Measurements from ENCODE around the gene DDIT3. TPM values are rescaled to one million over a fixed set of nuclear protein-coding genes. Genes with fewer than 3 reads are reported as not detected.

Gene DDIT3
- total RNA-seq, 1 experiment from 2014 or later, result 26.9 TPM

- no peak for DNase-seq (ENCODE audit: low spot score)
Measured at GRCh38 chr12:57547288-57548012, 27.1 kb upstream of the DDIT3 start.

- DNase-seq (ENCODE audit: low spot score), result peak; percentile 97
Measured at GRCh38 chr12:57546438-57547287, 26.3 kb upstream of the DDIT3 start, which contains the start of gene DCTN2. Gene DCTN2 (minus strand): TSS chr12:57547192. CDS start chr12:57547063, 129 bp downstream.

- DNase-seq (ENCODE audit: low spot score), result no peak
Measured at GRCh38 chr12:57545809-57546437, 25.6 kb upstream of the DDIT3 start.

- DNase-seq (ENCODE audit: low spot score), result no peak
Measured at GRCh38 chr12:57543581-57543980, 23.3 kb upstream of the DDIT3 start.

GRCh38 chr12:57541717-57542116 is 21.4 kb upstream of the DDIT3 start:
- no peak for DNase-seq (ENCODE audit: low spot score)

GRCh38 chr12:57541001-57541400 is 20.7 kb upstream of the DDIT3 start:
- no peak for DNase-seq (ENCODE audit: low spot score)

GRCh38 chr12:57539134-57539768 is 18.9 kb upstream of the DDIT3 start:
- DNase-seq (ENCODE audit: low spot score), result no peak

- no peak for DNase-seq (ENCODE audit: low spot score)
Measured at GRCh38 chr12:57536597-57536942, 16.3 kb upstream of the DDIT3 start.

GRCh38 chr12:57535764-57536596 is 15.7 kb upstream of the DDIT3 start:
- DNase-seq (ENCODE audit: low spot score), result no peak

GRCh38 chr12:57534991-57535543 is 14.8 kb upstream of the DDIT3 start:
- DNase-seq (ENCODE audit: low spot score), result no peak

GRCh38 chr12:57534250-57534649 is 13.9 kb upstream of the DDIT3 start:
- DNase-seq (ENCODE audit: low spot score), result no peak

GRCh38 chr12:57533108-57533507 is 12.8 kb upstream of the DDIT3 start:
- no peak for DNase-seq (ENCODE audit: low spot score)

GRCh38 chr12:57531836-57532235 is 11.5 kb upstream of the DDIT3 start:
- DNase-seq (ENCODE audit: low spot score), result no peak

- no peak for DNase-seq (ENCODE audit: low spot score)
Measured at GRCh38 chr12:57530396-57531142, 10.3 kb upstream of the DDIT3 start.

- no peak for DNase-seq (ENCODE audit: low spot score)
Measured at GRCh38 chr12:57529831-57530230, 9.5 kb upstream of the DDIT3 start.

GRCh38 chr12:57528831-57529555 is 8.7 kb upstream of the DDIT3 start:
- no peak for DNase-seq (ENCODE audit: low spot score)

GRCh38 chr12:57528176-57528575 is 7.9 kb upstream of the DDIT3 start:
- no peak for DNase-seq (ENCODE audit: low spot score)

GRCh38 chr12:57527184-57527583 is 6.9 kb upstream of the DDIT3 start:
- no peak for DNase-seq (ENCODE audit: low spot score)

- DNase-seq (ENCODE audit: low spot score), result no peak
Measured at GRCh38 chr12:57526477-57527126, 6.3 kb upstream of the DDIT3 start.

Data from HT-29 (cell line).